LNCAP (cell line): ENCODE data around the gene CKM.

ENCODE experiments used
- CTCF ChIP-seq: fragments of 450-650 bp; IDR thresholded peaks from 2 replicates; pipeline ENCODE4 v1.5.1; 2017; ENCODE audit warnings: mild to moderate bottlenecking

CKM gene

GRCh38 chr19:45322744-45323281 lies at the start of gene CKM:
TSS of gene CKM (minus strand) at chr19:45322875. CDS start at chr19:45319713, 3,162 bp downstream.
- TF ChIP-seq CTCF = no peak

GRCh38 chr19:45370410-45371204 lies 47.9 kb upstream of the CKM start, which contains the start of gene ERCC2:
TSS of gene ERCC2 (minus strand) at chr19:45370573. CDS start at chr19:45370540, 33 bp downstream.
- TF ChIP-seq CTCF = no peak

- TF ChIP-seq CTCF = no peak
These were observed 46.2 kb upstream of the CKM start for GRCh38 chr19:45368737-45369340.

GRCh38 chr19:45368127-45368526 lies 45.5 kb upstream of the CKM start:
- TF ChIP-seq CTCF = no peak

- TF ChIP-seq CTCF = no peak
These were observed 42.0 kb upstream of the CKM start for GRCh38 chr19:45364696-45365095.

GRCh38 chr19:45363861-45364459 lies 41.3 kb upstream of the CKM start:
- no peak for TF ChIP-seq CTCF

- TF ChIP-seq CTCF = no peak
These were observed 39.6 kb upstream of the CKM start for GRCh38 chr19:45362291-45362690.
